OCI-LY1 (cell line): ENCODE measurements around the gene OSMR.

Experiments
- H2AFZ ChIP-seq: fragments of 200-600 bp; sonication (generic), shearing (Covaris generic); 2 replicates; pipeline ENCODE4 v1.6.0; 2014; ENCODE audit warnings: antibody characterized with exemption, mild to moderate bottlenecking, low read length
- H3F3A ChIP-seq: fragments of 200-600 bp; sonication (generic), shearing (Covaris generic); 2 replicates; pipeline ENCODE4 v1.6.0; 2014; ENCODE audit warnings: mild to moderate bottlenecking, antibody characterized with exemption, low read length, moderate library complexity; ENCODE audit not compliant: insufficient read depth
- H3K27ac ChIP-seq: fragments of 200-600 bp; sonication (generic); 2 replicates; pipeline ENCODE4 v1.5.1; 2014; ENCODE audit warnings: low read length, mixed run types, mild to moderate bottlenecking, low read depth; ENCODE audit not compliant: poor library complexity, severe bottlenecking
- H3K27me3 ChIP-seq: fragments of 200-600 bp; sonication (generic); 2 replicates; pipeline ENCODE4 v1.6.0; 2014; ENCODE audit warnings: antibody characterized with exemption, mild to moderate bottlenecking, low read length, moderate library complexity; ENCODE audit not compliant: insufficient read depth
- H3K36me3 ChIP-seq: fragments of 200-600 bp; sonication (generic); 2 replicates; pipeline ENCODE4 v1.6.1; 2014; ENCODE audit warnings: mild to moderate bottlenecking, antibody characterized with exemption, low read length, moderate library complexity, mixed read lengths; ENCODE audit not compliant: insufficient read depth
- H3K4me1 ChIP-seq: fragments of 200-600 bp; sonication (generic); 2 replicates; pipeline ENCODE4 v1.5.1; 2014; ENCODE audit warnings: mild to moderate bottlenecking, low read length, moderate library complexity; ENCODE audit not compliant: insufficient read depth, severe bottlenecking
- H3K4me2 ChIP-seq: fragments of 200-600 bp; sonication (generic), shearing (Covaris generic); 2 replicates; pipeline ENCODE4 v1.6.1; 2014; ENCODE audit warnings: low read length
- H3K4me3 ChIP-seq: fragments of 200-600 bp; sonication (generic); 2 replicates; pipeline ENCODE4 v1.5.1; 2014; ENCODE audit warnings: low read length, low read depth, mild to moderate bottlenecking, mixed read lengths; ENCODE audit not compliant: poor library complexity, severe bottlenecking
- H3K79me2 ChIP-seq: fragments of 200-600 bp; shearing (Covaris generic); 2 replicates; pipeline ENCODE4 v1.6.1; 2016; ENCODE audit warnings: mixed run types, low read length, mixed read lengths; ENCODE audit not compliant: insufficient read depth
- H3K9ac ChIP-seq: fragments of 200-600 bp; sonication (generic), shearing (Covaris generic); 2 replicates; pipeline ENCODE4 v1.6.1; 2014; ENCODE audit warnings: mild to moderate bottlenecking, low read length, mixed read lengths
- H3K9me2 ChIP-seq: fragments of 200-600 bp; sonication (generic), shearing (Covaris generic); 2 replicates; pipeline ENCODE4 v1.6.1; 2014; ENCODE audit warnings: low read depth, mild to moderate bottlenecking, low read length, mixed read lengths
- H3K9me3 ChIP-seq: fragments of 200-600 bp; shearing (Covaris generic); 2 replicates; pipeline ENCODE4 v1.6.1; 2014; ENCODE audit warnings: low read length, mixed read lengths
- H4K20me1 ChIP-seq: fragments of 200-600 bp; sonication (generic), shearing (Covaris generic); 2 replicates; pipeline ENCODE4 v1.6.0; 2016; ENCODE audit warnings: mild to moderate bottlenecking, low read length; ENCODE audit not compliant: insufficient read depth
- CTCF ChIP-seq: fragments of 200-600 bp; sonication (generic), shearing (Covaris generic); IDR thresholded peaks from 2 replicates; pipeline ENCODE4 v1.5.1; 2017; ENCODE audit warnings: mild to moderate bottlenecking, antibody characterized with exemption, low read length, moderate library complexity, mixed read lengths
- EZH2 ChIP-seq: fragments of 200-600 bp; sonication (generic), shearing (Covaris generic); IDR thresholded peaks from 2 replicates; pipeline ENCODE4 v1.8.0; 2017; ENCODE audit warnings: borderline replicate concordance, mixed run types, mild to moderate bottlenecking, antibody characterized with exemption, low read length, moderate library complexity, mixed read lengths

The OSMR gene

GRCh38 chr5:38888041-38888440 lies 42.2 kb downstream of the OSMR start:
- H3K9me2 ChIP-seq, result no peaks in the 10 kb centered on the region
- no peak overlapping the region for H3K9ac ChIP-seq
- no peak for TF ChIP-seq CTCF
- TF ChIP-seq EZH2, result no peak
- no peak overlapping the region for H3K27ac ChIP-seq
- H3K79me2 ChIP-seq, result no peaks in the 10 kb centered on the region
- no peaks in the 10 kb centered on the region for H3K9me3 ChIP-seq
- H3K27me3 ChIP-seq, result no peaks in the 10 kb centered on the region
- no peak overlapping the region for H2AFZ ChIP-seq
- H3F3A ChIP-seq, result no peaks in the 10 kb centered on the region
- H3K36me3 ChIP-seq, result no peaks in the 10 kb centered on the region
- no peaks in the 10 kb centered on the region for H3K4me1 ChIP-seq
- H3K4me2 ChIP-seq, result no peak overlapping the region
- no peak overlapping the region for H3K4me3 ChIP-seq
- H4K20me1 ChIP-seq, result no peaks in the 10 kb centered on the region

DNA sequence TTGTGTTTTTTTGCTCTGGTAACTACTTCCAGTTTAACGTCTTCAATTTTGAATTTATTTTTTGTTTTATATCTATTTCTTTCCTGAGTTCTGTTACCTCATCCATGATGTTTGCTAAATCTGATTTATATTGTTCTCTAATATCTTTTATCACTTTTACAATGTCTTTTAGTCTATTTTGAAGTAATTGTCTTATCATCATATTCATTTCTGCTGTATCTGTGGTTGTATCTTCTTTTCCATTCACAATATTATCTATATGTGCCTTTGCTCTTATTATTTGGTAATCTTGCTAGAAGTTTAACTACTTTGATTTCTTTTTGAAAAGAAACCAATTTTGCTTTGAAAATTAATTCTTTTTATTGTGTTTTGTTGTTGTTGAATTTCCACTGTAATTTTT lies 43.6 kb downstream of the OSMR start:
- Histone ChIP-seq H3K4me3 (no peak overlapping the region), H3K4me2 (no peak overlapping the region), H3K27me3 (no peaks in the 10 kb centered on the region), H3F3A (no peaks in the 10 kb centered on the region), H3K27ac (no peak overlapping the region), H3K9ac (no peak overlapping the region), H3K79me2 (no peaks in the 10 kb centered on the region), H3K4me1 (no peaks in the 10 kb centered on the region), H4K20me1 (no peaks in the 10 kb centered on the region), H3K36me3 (no peaks in the 10 kb centered on the region), H3K9me3 (no peaks in the 10 kb centered on the region), H2AFZ (no peak overlapping the region), H3K9me2 (no peaks in the 10 kb centered on the region)
- TF ChIP-seq EZH2, result no peak
- no peak for TF ChIP-seq CTCF

- no peaks in the 10 kb centered on the region for H3K36me3 ChIP-seq
- no peaks in the 10 kb centered on the region for H3K9me3 ChIP-seq
- H3F3A ChIP-seq, result no peaks in the 10 kb centered on the region
- TF ChIP-seq EZH2 (no peak), CTCF (no peak)
- no peak overlapping the region for H3K27ac ChIP-seq
- no peaks in the 10 kb centered on the region for H4K20me1 ChIP-seq
- no peaks in the 10 kb centered on the region for H3K4me1 ChIP-seq
- no peak overlapping the region for H2AFZ ChIP-seq
- H3K79me2 ChIP-seq, result no peaks in the 10 kb centered on the region
- no peak overlapping the region for H3K4me3 ChIP-seq
- no peaks in the 10 kb centered on the region for H3K9me2 ChIP-seq
- no peaks in the 10 kb centered on the region for H3K27me3 ChIP-seq
- H3K9ac ChIP-seq, result no peak overlapping the region
- no peak overlapping the region for H3K4me2 ChIP-seq
Measured at GRCh38 chr5:38891563-38891962, 45.8 kb downstream of the OSMR start.
